ENCODE results near the gene EVL.

EVL gene

GRCh38 chr14:100191584-100192249 is 126.5 kb downstream of the EVL start:
- no peaks in the 10 kb centered on the region for H3K27me3 Mint-ChIP-seq
- no peaks in the 10 kb centered on the region for H3K36me3 Mint-ChIP-seq (ENCODE audit: low read depth)
- H3K27ac Mint-ChIP-seq: peak overlapping the region; percentile 90
- H3K4me3 Mint-ChIP-seq: peak overlapping the region; percentile 74
- DNase-seq: no peak
- H3K4me1 Mint-ChIP-seq (ENCODE audit: low read depth): peaks cover 17% of the 10 kb centered on the region
- H3K9me3 Mint-ChIP-seq: no peaks in the 10 kb centered on the region

GRCh38 chr14:100192250-100192671 is 127.0 kb downstream of the EVL start:
- peaks cover 17% of the 10 kb centered on the region for H3K4me1 Mint-ChIP-seq (ENCODE audit: low read depth)
- H3K36me3 Mint-ChIP-seq (ENCODE audit: low read depth): no peaks in the 10 kb centered on the region
- no peak for DNase-seq
- no peaks in the 10 kb centered on the region for H3K9me3 Mint-ChIP-seq
- H3K27ac Mint-ChIP-seq: peak overlapping the region; percentile 90
- peak overlapping the region; percentile 74 for H3K4me3 Mint-ChIP-seq
- no peaks in the 10 kb centered on the region for H3K27me3 Mint-ChIP-seq

- DNase-seq: peak; percentile 99
- Mint-ChIP-seq H3K36me3 (ENCODE audit: low read depth) (no peaks in the 10 kb centered on the region), H3K9me3 (no peaks in the 10 kb centered on the region), H3K27me3 (no peaks in the 10 kb centered on the region), H3K4me3 (peak overlapping the region; percentile 74), H3K27ac (peak overlapping the region; percentile 90), H3K4me1 (ENCODE audit: low read depth) (peaks cover 17% of the 10 kb centered on the region)
Measured at GRCh38 chr14:100192672-100193416, 127.6 kb downstream of the EVL start.
